ENCODE data around the gene PRKRA. TPM values are rescaled to one million over a fixed set of nuclear protein-coding genes. Genes with fewer than 3 reads are reported as not detected.
A peak's percentile ranks its signal among the peaks of the same experiment; 100 is the strongest.

PRKRA gene
- 48.8 and 50.0 TPM in 2 replicates for total RNA-seq (2014; rRNA removed; shearing (Covaris generic))
- polyA plus RNA-seq (2016; fragmentation: Nextera tagmentation; extraction: Ambion mirVana): 64.3 and 64.7 TPM in 2 replicates

DNA sequence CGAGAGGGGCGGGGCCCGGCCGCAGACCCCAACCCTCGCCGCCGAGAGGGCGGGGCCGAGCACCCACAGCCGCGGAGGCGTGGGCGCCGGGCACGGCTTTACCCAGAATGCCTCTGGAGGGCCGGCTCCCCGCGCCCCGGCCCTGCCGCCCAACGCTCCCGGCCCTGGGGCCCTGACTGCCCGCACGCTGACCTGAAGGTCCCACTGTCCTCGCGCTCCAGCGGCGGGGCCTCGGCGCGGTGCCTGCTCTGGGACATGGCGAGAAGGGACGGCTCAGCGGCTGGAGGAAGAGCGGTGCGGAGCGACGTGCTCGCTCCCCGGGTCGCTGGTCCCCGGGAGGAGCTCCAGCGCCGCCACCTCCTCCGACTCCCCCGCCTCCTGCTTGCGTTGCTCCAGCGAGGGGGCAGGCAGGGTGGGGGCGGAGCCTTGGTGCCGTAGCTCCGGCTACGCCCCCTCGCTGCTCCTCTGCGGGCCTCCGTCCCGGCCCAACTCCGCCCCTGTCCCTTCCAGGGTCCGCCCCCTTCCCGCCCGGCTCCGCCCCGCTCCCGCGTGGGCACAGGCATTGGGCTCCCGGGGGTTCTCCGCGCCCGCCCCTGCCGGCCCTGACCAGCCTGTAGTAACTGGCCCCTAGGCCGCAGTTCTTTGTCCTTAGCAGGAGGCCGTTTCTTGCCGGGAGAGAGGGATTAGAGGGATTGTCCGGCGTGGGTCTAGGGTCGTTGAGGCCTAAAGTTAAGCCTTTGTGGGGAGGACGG, at the start of gene PRKRA, which contains the start of gene PJVK:
PRKRA (minus strand) TSS at position 402 of the 752 bp plus-strand sequence; CDS start at position 257, 145 bp downstream.
PJVK (plus strand) TSS at position 605 of the 752 bp plus-strand sequence. CDS start 2,032 bp downstream, outside the sequence.
- 0 to 1% methylated on average over 23 to 53 of the region's 76 CpGs for WGBS, 2 experiments (ENCODE audit: low coverage in 1 of 2, low lambda C conversion rate in 2 of 2, missing lambda C conversion rate in 2 of 2)

DNA sequence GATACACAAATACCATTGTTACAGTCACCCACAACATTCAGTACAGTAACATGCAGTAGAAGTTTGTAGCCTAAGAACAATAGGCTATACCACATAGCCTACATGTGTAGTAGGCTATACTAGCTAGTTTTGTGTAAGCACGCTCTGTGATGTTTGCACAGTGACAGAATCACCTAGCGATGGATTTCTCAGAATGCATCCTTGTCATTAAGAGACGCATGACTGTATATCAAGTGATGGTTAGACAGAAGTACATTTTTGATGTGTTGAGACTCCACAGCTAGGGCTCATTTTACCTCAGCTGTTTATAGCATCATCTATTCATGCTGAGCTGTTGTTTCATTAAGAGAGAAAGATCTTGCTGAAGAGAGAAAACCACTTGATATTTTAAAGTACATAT, 48.7 kb upstream of the PRKRA start:
- H3K9me2 ChIP-seq (ENCODE audit: insufficient read depth): no peaks in the 10 kb centered on the region
- no peak overlapping the region for H2AFZ ChIP-seq
- H3K79me2 ChIP-seq (ENCODE audit: insufficient read depth): 0 out of 2 replicates have a peak, but pooled peaks cover 7% of the 10 kb centered on the region
- H3K4me2 ChIP-seq (ENCODE audit: unreplicated experiment): no peak overlapping the region
- H3F3A ChIP-seq (ENCODE audit: insufficient read depth): no peaks in the 10 kb centered on the region
- no peak overlapping the region for H3K9ac ChIP-seq
- in situ Hi-C loops (cut with MboI): no loop called here
- TF ChIP-seq EZH2 (IDR thresholded peaks at IDR 0.05; ENCODE audit: insufficient read depth, poor library complexity, severe bottlenecking) (no peak), EZH2phosphoT487 (IDR thresholded peaks at IDR 0.05; ENCODE audit: insufficient read depth, low read depth) (no peak)
- H3K9me3 ChIP-seq (ENCODE audit: low read depth): no peaks in the 10 kb centered on the region
- peaks cover 77% of the 10 kb centered on the region for H3K36me3 ChIP-seq (ENCODE audit: low read depth)
- no peak for DNase-seq
- H3K27ac ChIP-seq: no peak overlapping the region
- no peaks in the 10 kb centered on the region for H4K20me1 ChIP-seq (ENCODE audit: insufficient read depth)
- H3K4me3 ChIP-seq: no peak overlapping the region
- no peaks in the 10 kb centered on the region for H3K27me3 ChIP-seq (replicated peaks; ENCODE audit: insufficient read depth)
- no peaks in the 10 kb centered on the region for H3K4me1 ChIP-seq (ENCODE audit: insufficient read depth)
- WGBS, 2 experiments (ENCODE audit: low coverage in 1 of 2, low lambda C conversion rate in 2 of 2, missing lambda C conversion rate in 2 of 2): 97% methylated on average over 3 of the region's 3 CpGs

More for the DNA sequence above, at the start of gene PRKRA, which contains the start of gene PJVK:
- peak within 1 kb of the TSS; percentile 98 for H3K9ac ChIP-seq
- no peaks in the 10 kb centered on the region for H3K9me3 ChIP-seq (ENCODE audit: low read depth)
- H3K27me3 ChIP-seq (replicated peaks; ENCODE audit: insufficient read depth): no peaks in the 10 kb centered on the region
- no peaks in the 10 kb centered on the region for H3K9me2 ChIP-seq (ENCODE audit: insufficient read depth)
- TF ChIP-seq EZH2 (IDR thresholded peaks at IDR 0.05; ENCODE audit: insufficient read depth, poor library complexity, severe bottlenecking) (no peak), EZH2phosphoT487 (IDR thresholded peaks at IDR 0.05; ENCODE audit: insufficient read depth, low read depth) (no peak)
- peak; percentile 99 for DNase-seq
- peaks cover 43% of the 10 kb centered on the region for H3K79me2 ChIP-seq (ENCODE audit: insufficient read depth)
- peak within 1 kb of the TSS; percentile 98 for H3K27ac ChIP-seq
- H4K20me1 ChIP-seq (ENCODE audit: insufficient read depth): no peaks in the 10 kb centered on the region
- H3K4me3 ChIP-seq: peak within 1 kb of the TSS; percentile 89
- peaks cover 14% of the 10 kb centered on the region; the same call in 1 of the 2 replicates for H3K36me3 ChIP-seq (ENCODE audit: low read depth)
- peak within 1 kb of the TSS; percentile 92 for H2AFZ ChIP-seq
- peak within 1 kb of the TSS; percentile 82 for H3K4me2 ChIP-seq (ENCODE audit: unreplicated experiment)
- no peaks in the 10 kb centered on the region for H3F3A ChIP-seq (ENCODE audit: insufficient read depth)
- H3K4me1 ChIP-seq (ENCODE audit: insufficient read depth): peaks cover 7% of the 10 kb centered on the region; the same call in 1 of the 2 replicates
- in situ Hi-C loops (cut with MboI): no loop called here

DNA sequence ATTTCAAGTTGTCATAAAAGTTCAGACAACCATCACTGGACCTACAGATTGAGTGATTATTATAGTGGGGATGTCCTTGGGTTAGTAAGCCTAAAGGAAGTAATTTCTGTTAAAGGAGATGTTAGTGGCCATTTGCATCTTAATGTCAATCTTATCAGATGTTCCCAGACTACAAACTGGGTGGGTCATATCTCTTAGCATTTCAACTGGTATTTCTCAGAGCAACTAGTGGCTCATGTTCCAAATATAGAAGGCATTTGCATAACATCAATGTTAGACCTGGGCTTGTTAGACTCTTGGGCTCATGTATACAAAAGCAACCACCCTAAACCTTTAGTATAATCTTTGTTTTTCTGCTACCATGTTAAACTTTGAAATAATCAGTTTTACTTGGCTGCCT, 47.2 kb upstream of the PRKRA start:
- TF ChIP-seq EZH2 (IDR thresholded peaks at IDR 0.05; ENCODE audit: insufficient read depth, poor library complexity, severe bottlenecking) (no peak), EZH2phosphoT487 (IDR thresholded peaks at IDR 0.05; ENCODE audit: insufficient read depth, low read depth) (no peak)
- peaks cover 75% of the 10 kb centered on the region for H3K36me3 ChIP-seq (ENCODE audit: low read depth)
- DNase-seq: no peak

DNA sequence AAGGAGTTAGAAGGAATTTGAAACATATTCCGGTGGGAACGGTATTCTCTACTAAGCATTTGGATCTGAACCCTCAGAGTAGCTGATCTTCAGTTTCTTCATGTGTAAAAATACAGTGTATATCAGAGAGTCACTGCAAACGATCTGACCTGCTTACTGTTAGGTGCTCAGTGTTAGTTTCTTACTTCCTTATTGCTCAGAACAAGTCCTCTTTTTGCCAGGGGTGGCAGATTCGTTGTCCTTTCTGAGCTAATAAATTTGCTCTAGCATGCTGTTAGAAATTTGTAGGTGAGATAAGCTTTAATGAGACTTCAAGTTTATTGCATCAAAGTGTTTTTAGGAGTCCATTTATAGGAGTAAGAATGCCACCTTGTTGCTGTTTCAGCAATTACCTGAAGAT, 45.1 kb upstream of the PRKRA start:
- H2AFZ ChIP-seq: no peak overlapping the region
- in situ Hi-C loops (cut with MboI): no loop called here

More for the DNA sequence above, 47.2 kb upstream of the PRKRA start:
- H3K4me2 ChIP-seq (ENCODE audit: unreplicated experiment): no peak overlapping the region
- no peaks in the 10 kb centered on the region for H3F3A ChIP-seq (ENCODE audit: insufficient read depth)
- H3K79me2 ChIP-seq (ENCODE audit: insufficient read depth): 0 out of 2 replicates have a peak, but pooled peaks cover 7% of the 10 kb centered on the region
- no peaks in the 10 kb centered on the region for H3K4me1 ChIP-seq (ENCODE audit: insufficient read depth)
- no peaks in the 10 kb centered on the region for H4K20me1 ChIP-seq (ENCODE audit: insufficient read depth)
- no peak overlapping the region for H2AFZ ChIP-seq
- H3K9ac ChIP-seq: no peak overlapping the region
- no peaks in the 10 kb centered on the region for H3K27me3 ChIP-seq (replicated peaks; ENCODE audit: insufficient read depth)
- H3K4me3 ChIP-seq: no peak overlapping the region
- no peaks in the 10 kb centered on the region for H3K9me2 ChIP-seq (ENCODE audit: insufficient read depth)
- in situ Hi-C loops (cut with MboI): no loop called here
- H3K9me3 ChIP-seq (ENCODE audit: low read depth): no peaks in the 10 kb centered on the region
- no peak overlapping the region for H3K27ac ChIP-seq

More for the DNA sequence above, 45.1 kb upstream of the PRKRA start:
- no peaks in the 10 kb centered on the region for H3K4me1 ChIP-seq (ENCODE audit: insufficient read depth)
- H3F3A ChIP-seq (ENCODE audit: insufficient read depth): no peaks in the 10 kb centered on the region
- no peaks in the 10 kb centered on the region for H3K9me2 ChIP-seq (ENCODE audit: insufficient read depth)
- H4K20me1 ChIP-seq (ENCODE audit: insufficient read depth): no peaks in the 10 kb centered on the region
- H3K36me3 ChIP-seq (ENCODE audit: low read depth): peaks cover 69% of the 10 kb centered on the region
- H3K27ac ChIP-seq: no peak overlapping the region
- no peak overlapping the region for H3K4me3 ChIP-seq
- 93 to 95% methylated on average over 4 of the region's 4 CpGs for WGBS, 2 experiments (ENCODE audit: low coverage in 1 of 2, low lambda C conversion rate in 2 of 2, missing lambda C conversion rate in 2 of 2)
- TF ChIP-seq EZH2 (IDR thresholded peaks at IDR 0.05; ENCODE audit: insufficient read depth, poor library complexity, severe bottlenecking) (no peak), EZH2phosphoT487 (IDR thresholded peaks at IDR 0.05; ENCODE audit: insufficient read depth, low read depth) (no peak)
- H3K9me3 ChIP-seq (ENCODE audit: low read depth): no peaks in the 10 kb centered on the region
- no peak for DNase-seq
- no peak overlapping the region for H3K9ac ChIP-seq
- peaks cover 11% of the 10 kb centered on the region; the same call in 1 of the 2 replicates for H3K79me2 ChIP-seq (ENCODE audit: insufficient read depth)
- H3K4me2 ChIP-seq (ENCODE audit: unreplicated experiment): no peak overlapping the region
- H3K27me3 ChIP-seq (replicated peaks; ENCODE audit: insufficient read depth): no peaks in the 10 kb centered on the region

Data from GM23248 (cell line).